Measurements from ENCODE around the gene C9.

The C9 gene

GRCh38 chr5:39256477-39257235 lies 107.6 kb downstream of the C9 start:
- Histone ChIP-seq H3K4me3 (ENCODE audit: severe bottlenecking) (no peak overlapping the region), H3K27me3 (ENCODE audit: insufficient read depth, poor library complexity, severe bottlenecking) (no peaks in the 10 kb centered on the region), H3K9me3 (ENCODE audit: severe bottlenecking) (no peaks in the 10 kb centered on the region), H3K4me1 (ENCODE audit: insufficient read depth, poor library complexity, severe bottlenecking) (peaks cover 29% of the 10 kb centered on the region), H3K27ac (ENCODE audit: poor library complexity, severe bottlenecking) (peak overlapping the region; percentile 10), H3K36me3 (ENCODE audit: low read depth) (no peaks in the 10 kb centered on the region)
- TF ChIP-seq CTCF (IDR thresholded peaks at IDR 0.05; ENCODE audit: poor library complexity, severe bottlenecking), result no peak
- ATAC-seq (ENCODE audit: low read depth) (peak; percentile 95), DNase-seq (ENCODE audit: low spot score) (no peak)

GRCh38 chr5:39255406-39255805 lies 108.9 kb downstream of the C9 start:
- no peaks in the 10 kb centered on the region for H3K27me3 ChIP-seq (ENCODE audit: insufficient read depth, poor library complexity, severe bottlenecking)
- H3K27ac ChIP-seq (ENCODE audit: poor library complexity, severe bottlenecking), result peak overlapping the region; percentile 10
- no peaks in the 10 kb centered on the region for H3K9me3 ChIP-seq (ENCODE audit: severe bottlenecking)
- peak; percentile 66 for ATAC-seq (ENCODE audit: low read depth)
- DNase-seq (ENCODE audit: low spot score), result no peak
- no peaks in the 10 kb centered on the region for H3K36me3 ChIP-seq (ENCODE audit: low read depth)
- H3K4me3 ChIP-seq (ENCODE audit: severe bottlenecking), result no peak overlapping the region
- TF ChIP-seq CTCF (IDR thresholded peaks at IDR 0.05; ENCODE audit: poor library complexity, severe bottlenecking), result no peak
- H3K4me1 ChIP-seq (ENCODE audit: insufficient read depth, poor library complexity, severe bottlenecking), result peaks cover 29% of the 10 kb centered on the region

GRCh38 chr5:39254671-39255070 lies 109.6 kb downstream of the C9 start:
- Histone ChIP-seq H3K36me3 (ENCODE audit: low read depth) (no peaks in the 10 kb centered on the region), H3K4me1 (ENCODE audit: insufficient read depth, poor library complexity, severe bottlenecking) (peaks cover 29% of the 10 kb centered on the region), H3K27ac (ENCODE audit: poor library complexity, severe bottlenecking) (peak overlapping the region; percentile 4), H3K4me3 (ENCODE audit: severe bottlenecking) (no peak overlapping the region), H3K27me3 (ENCODE audit: insufficient read depth, poor library complexity, severe bottlenecking) (no peaks in the 10 kb centered on the region), H3K9me3 (ENCODE audit: severe bottlenecking) (no peaks in the 10 kb centered on the region)
- ATAC-seq (ENCODE audit: low read depth) (no peak), DNase-seq (ENCODE audit: low spot score) (no peak)
- no peak for TF ChIP-seq CTCF (IDR thresholded peaks at IDR 0.05; ENCODE audit: poor library complexity, severe bottlenecking)

GRCh38 chr5:39253196-39253595 lies 111.1 kb downstream of the C9 start:
- Histone ChIP-seq H3K9me3 (ENCODE audit: severe bottlenecking) (no peaks in the 10 kb centered on the region), H3K36me3 (ENCODE audit: low read depth) (no peaks in the 10 kb centered on the region), H3K4me3 (ENCODE audit: severe bottlenecking) (no peak overlapping the region), H3K27me3 (ENCODE audit: insufficient read depth, poor library complexity, severe bottlenecking) (no peaks in the 10 kb centered on the region), H3K27ac (ENCODE audit: poor library complexity, severe bottlenecking) (no peak overlapping the region), H3K4me1 (ENCODE audit: insufficient read depth, poor library complexity, severe bottlenecking) (peaks cover 29% of the 10 kb centered on the region)
- TF ChIP-seq CTCF (IDR thresholded peaks at IDR 0.05; ENCODE audit: poor library complexity, severe bottlenecking), result no peak
- DNase-seq (ENCODE audit: low spot score) (no peak), ATAC-seq (ENCODE audit: low read depth) (no peak)

GRCh38 chr5:39249564-39250274 lies 114.6 kb downstream of the C9 start:
- H3K27me3 ChIP-seq (ENCODE audit: insufficient read depth, poor library complexity, severe bottlenecking), result no peaks in the 10 kb centered on the region
- peaks cover 3% of the 10 kb centered on the region for H3K9me3 ChIP-seq (ENCODE audit: severe bottlenecking)
- H3K4me1 ChIP-seq (ENCODE audit: insufficient read depth, poor library complexity, severe bottlenecking), result peaks cover 6% of the 10 kb centered on the region
- no peak overlapping the region for H3K27ac ChIP-seq (ENCODE audit: poor library complexity, severe bottlenecking)
- no peak for ATAC-seq (ENCODE audit: low read depth)
- H3K4me3 ChIP-seq (ENCODE audit: severe bottlenecking), result no peak overlapping the region
- TF ChIP-seq CTCF (IDR thresholded peaks at IDR 0.05; ENCODE audit: poor library complexity, severe bottlenecking), result no peak
- no peak for DNase-seq (ENCODE audit: low spot score)
- no peaks in the 10 kb centered on the region for H3K36me3 ChIP-seq (ENCODE audit: low read depth)
